Germinal center (tissue), 1 donor: ENCODE measurements around the gene SLMAP.
"Not testable (repeated sequence)": the region's sequence is repeated elsewhere in the genome, so short reads cannot be mapped to it uniquely, and the experiment has no call there.

Experiments used
- DNase-seq: peaks from one replicate; pipeline ENCODE4 v3.0.0; 2012; ENCODE audit warnings: mixed read lengths, low spot score

The SLMAP gene

DNA sequence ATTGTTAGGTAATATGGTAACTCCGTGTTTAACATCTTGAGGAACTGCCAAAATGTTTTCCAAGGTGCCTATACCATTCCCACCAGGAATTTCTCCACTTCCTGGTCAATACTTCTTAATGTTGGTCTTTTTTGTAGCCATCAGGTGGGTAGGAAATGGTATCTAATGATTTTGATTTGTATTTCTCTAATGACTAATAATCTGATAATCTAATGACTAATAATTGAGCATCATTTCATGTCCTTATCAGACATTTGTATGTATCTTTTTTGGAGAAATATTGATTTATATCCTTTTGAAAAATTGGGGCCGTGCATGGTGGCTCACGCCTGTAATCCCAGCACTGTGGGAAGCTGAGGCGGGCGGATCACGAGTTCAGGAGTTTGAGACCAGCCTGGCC lies 38.8 kb downstream of the SLMAP start:
- DNase-seq, result no peak

- no peak for DNase-seq
These were observed 40.2 kb downstream of the SLMAP start for GRCh38 chr3:57796261-57796660.

- no peak for DNase-seq
These were observed 41.8 kb downstream of the SLMAP start for GRCh38 chr3:57797701-57798487.

GRCh38 chr3:57803647-57804081 lies 47.6 kb downstream of the SLMAP start:
- DNase-seq, result no peak

GRCh38 chr3:57805266-57805665 lies 49.2 kb downstream of the SLMAP start:
- DNase-seq, result no peak

DNA sequence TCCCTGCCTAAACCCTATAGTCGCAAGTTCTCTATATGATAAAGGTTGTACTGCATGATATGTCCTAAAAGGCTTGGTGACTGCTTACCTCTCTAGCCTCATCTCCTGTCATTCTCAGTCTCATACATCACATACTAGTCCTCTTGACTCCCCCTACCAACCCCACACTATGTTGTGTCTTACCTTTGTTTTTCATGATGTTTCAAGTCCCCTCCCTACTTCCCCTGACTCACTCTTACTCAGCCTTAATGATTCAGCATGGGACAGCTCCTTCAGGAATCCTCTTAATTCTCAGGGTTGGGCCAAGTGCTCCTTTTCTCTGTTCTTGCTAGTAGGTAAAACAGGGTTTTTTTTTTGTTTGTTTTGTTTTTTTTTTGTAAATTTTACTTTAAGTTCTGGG lies 49.6 kb downstream of the SLMAP start:
- no peak for DNase-seq

GRCh38 chr3:57806195-57806594 lies 50.1 kb downstream of the SLMAP start:
- not testable (repeated sequence) for DNase-seq

DNA sequence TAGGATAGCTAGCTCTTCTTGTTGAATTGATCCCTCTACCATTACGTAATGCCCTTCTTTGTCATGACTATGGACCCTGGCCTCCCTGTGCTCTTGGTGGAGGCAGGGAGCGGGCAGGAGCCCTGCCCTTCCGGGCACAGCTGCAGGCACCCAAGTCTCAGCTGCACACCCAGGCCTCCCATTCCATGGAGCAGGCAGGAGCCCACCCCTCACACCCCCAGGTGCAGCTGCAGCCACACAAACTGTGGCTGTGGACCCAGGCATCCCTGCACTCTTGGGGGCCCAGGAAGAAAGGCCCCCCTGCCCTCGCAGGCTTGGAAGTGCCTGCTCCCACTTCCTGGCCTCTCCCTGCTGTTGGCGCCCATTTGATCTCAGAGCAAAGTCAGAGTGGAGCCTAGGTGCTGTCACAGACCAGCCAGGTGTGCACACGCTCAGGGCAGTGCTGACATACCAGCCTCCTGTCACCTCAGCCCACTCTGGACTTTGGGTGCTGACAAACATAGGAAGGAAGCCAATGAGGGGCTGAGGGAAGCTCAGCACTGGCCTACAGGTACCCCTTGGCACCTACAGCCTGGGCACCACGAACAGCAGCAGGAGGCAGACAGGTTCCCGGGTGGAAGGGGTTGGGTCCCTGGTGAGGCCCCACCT lies 53.0 kb downstream of the SLMAP start:
- no peak for DNase-seq

GRCh38 chr3:57809609-57809968 lies 53.5 kb downstream of the SLMAP start:
- no peak for DNase-seq

- no peak for DNase-seq
These were observed 53.9 kb downstream of the SLMAP start for GRCh38 chr3:57810048-57810447.

- DNase-seq, result no peak
These were observed 54.5 kb downstream of the SLMAP start for GRCh38 chr3:57810471-57811137.

GRCh38 chr3:57815036-57815435 lies 58.9 kb downstream of the SLMAP start:
- DNase-seq, result no peak

DNA sequence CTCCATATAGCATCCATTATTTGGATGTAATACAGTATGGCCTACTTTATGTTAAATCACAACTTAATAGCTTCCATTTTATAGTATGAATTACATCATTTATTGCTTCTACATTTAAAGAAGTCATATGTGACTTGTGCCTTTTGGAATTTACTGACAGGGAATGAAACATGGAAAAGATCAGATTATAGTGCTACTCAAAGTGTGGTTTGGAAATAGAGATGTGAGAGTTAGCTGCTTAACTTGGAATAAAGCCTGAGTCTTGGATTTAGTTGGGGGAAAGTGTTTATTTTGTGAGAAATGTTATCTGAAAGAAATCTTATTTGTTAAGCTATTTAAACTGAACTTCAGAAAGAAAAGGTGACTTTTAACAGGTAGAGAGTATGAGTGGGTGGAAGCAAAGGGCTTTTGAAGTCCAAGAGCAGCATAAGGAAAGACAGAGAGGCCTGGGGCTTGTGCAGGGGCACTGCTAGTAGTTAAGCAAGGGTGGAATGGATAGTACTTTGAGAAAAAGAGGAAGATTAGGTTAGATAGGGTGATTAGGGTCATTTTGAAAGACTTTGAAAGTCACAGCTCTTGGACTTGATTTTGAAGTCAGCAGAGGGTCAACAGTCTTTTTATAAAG lies 60.5 kb downstream of the SLMAP start:
- no peak for DNase-seq

DNA sequence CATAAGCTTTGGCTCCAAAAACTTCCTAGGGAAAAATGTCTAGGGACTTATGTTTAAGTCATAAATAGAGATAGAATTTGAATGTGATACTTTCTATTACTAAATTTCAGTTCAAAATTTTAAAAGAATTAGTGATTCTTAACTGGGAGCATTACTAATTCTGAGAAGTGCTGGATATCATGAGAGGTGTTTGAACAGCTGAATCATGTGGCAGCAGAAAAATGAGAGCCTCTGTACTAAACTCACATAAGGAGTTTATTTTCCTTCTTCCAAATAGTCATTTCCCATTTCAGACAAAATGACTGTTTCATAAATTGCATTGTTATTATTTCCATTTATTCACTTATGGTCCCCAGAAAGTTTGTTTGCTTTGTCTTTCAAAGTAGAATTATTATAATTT lies 62.7 kb downstream of the SLMAP start:
- DNase-seq, result no peak

- DNase-seq, result no peak
These were observed 64.4 kb downstream of the SLMAP start for GRCh38 chr3:57820479-57820878.

GRCh38 chr3:57821765-57822164 lies 65.7 kb downstream of the SLMAP start:
- DNase-seq, result no peak

DNA sequence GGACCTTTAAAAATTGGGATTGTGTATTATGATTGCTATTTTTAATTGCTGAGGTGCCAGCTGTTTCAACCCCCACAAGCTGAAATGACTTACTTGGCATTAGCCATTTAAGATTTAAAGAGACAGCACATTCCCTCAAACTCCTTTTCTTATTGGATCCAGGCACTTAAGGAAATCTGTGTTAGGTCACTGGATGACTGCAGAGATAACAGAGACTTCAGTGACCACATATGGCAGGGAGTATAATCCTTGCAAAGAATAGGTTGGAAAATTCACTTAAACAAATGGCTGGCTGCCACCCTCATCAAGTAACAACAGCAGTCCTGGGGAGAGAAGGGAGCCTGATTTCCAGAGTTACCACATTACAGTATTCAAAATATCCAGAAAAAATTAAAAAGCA lies 66.6 kb downstream of the SLMAP start:
- DNase-seq, result no peak

GRCh38 chr3:57825116-57825515 lies 69.0 kb downstream of the SLMAP start:
- no peak for DNase-seq

DNA sequence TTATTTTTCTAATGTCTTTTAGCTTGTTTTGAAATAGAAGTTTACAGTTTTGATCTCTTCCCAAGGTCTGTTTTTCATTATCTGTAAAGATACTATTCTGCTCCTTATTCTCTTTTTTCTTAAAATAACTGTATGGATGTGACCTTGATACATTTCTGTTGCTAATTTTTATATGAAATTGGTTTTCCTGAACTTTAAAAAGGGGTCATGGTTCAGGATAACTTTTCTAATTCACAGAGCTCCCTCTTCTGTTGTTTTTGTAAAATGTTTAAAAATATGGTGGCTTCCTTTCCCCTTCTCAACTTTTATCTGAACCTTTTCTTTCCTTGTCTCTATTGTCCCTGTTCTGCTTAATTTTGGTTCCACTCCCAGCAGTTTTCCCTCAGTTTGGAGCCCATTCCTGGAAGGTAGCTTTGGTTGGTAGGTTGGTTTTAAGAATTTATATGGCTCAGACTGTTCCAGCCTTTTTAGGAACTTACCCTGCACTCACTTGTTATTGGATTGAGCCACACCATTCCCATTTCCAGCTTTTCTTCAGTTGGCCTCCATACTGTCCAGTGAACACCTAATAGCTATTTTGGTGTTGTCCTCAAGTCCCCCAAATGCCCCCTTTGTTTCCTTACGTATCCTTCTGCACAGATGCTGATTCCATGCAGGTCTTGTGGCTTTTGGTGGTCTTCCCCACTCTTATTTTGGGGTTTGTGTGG lies 70.3 kb downstream of the SLMAP start:
- DNase-seq, result no peak

GRCh38 chr3:57826952-57827723 lies 71.0 kb downstream of the SLMAP start:
- DNase-seq, result no peak

DNA sequence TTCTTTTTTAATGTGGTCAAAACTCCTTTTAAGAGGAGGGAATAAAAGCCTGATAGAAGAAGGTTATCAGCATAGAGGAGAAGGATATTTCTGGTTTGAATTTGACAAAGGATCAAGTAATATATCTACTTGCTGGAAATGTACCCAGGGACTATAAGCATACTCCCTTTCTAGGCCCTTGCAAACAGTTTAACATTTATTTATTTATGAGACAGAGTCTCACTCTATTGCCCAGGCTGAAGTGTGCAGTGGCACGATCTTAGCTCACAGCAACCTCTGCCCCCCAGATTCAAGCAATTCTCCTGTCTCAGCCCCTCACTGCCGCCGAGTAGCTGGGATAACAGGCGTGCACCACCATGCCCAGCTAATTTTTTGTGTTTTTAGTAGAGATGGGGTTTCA lies 71.6 kb downstream of the SLMAP start:
- DNase-seq, result no peak
